GM12801 (cell line): Measurements from ENCODE around the gene SHLD2.

Source experiments
- TF ChIP-seq, protein P1 (sequence below): IDR thresholded peaks from one replicate; pipeline ENCODE4 v1.5.1; 2011; ENCODE audit warnings: control low read depth; ENCODE audit not compliant: insufficient read length; ENCODE audit errors: extremely low read depth

SHLD2 gene

GRCh38 chr10:87059401-87059800 lies 35.6 kb upstream of the SHLD2 start:
- TF ChIP-seq, protein P1, sequence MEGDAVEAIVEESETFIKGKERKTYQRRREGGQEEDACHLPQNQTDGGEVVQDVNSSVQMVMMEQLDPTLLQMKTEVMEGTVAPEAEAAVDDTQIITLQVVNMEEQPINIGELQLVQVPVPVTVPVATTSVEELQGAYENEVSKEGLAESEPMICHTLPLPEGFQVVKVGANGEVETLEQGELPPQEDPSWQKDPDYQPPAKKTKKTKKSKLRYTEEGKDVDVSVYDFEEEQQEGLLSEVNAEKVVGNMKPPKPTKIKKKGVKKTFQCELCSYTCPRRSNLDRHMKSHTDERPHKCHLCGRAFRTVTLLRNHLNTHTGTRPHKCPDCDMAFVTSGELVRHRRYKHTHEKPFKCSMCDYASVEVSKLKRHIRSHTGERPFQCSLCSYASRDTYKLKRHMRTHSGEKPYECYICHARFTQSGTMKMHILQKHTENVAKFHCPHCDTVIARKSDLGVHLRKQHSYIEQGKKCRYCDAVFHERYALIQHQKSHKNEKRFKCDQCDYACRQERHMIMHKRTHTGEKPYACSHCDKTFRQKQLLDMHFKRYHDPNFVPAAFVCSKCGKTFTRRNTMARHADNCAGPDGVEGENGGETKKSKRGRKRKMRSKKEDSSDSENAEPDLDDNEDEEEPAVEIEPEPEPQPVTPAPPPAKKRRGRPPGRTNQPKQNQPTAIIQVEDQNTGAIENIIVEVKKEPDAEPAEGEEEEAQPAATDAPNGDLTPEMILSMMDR = no peak

DNA sequence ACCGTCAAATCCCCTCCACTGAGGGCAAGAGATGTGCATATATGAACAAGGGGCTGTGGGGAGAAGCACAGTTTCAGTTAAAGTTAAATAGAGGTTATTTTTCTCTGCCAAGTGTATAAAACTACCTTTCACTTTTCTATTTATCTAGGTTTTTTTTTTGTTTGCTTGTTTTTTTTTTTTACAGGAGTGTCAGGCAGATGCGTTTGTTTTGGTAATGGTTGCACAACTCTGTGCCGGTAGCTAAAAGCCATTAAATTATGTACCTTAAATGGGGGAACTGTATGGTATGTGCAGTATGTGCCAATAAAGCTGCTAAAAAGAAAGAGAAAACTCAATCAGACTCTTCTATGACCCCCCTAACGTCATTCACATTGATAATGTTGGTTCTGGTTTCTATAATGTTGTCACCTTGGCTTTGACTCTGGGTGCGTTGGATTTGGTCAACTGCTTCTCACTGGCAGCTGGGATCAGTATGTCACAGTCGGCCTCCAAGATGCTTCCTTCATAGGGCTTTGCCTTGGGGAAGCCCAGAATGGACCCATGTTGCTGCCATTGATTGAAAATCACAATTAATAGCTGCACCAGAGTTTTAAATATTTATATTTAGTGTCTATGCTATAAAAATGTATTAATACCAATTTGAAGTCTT lies 34.6 kb upstream of the SHLD2 start:
- TF ChIP-seq, protein P1 = no peak

GRCh38 chr10:87064651-87065050 lies 30.4 kb upstream of the SHLD2 start:
- TF ChIP-seq, protein P1 = no peak

DNA sequence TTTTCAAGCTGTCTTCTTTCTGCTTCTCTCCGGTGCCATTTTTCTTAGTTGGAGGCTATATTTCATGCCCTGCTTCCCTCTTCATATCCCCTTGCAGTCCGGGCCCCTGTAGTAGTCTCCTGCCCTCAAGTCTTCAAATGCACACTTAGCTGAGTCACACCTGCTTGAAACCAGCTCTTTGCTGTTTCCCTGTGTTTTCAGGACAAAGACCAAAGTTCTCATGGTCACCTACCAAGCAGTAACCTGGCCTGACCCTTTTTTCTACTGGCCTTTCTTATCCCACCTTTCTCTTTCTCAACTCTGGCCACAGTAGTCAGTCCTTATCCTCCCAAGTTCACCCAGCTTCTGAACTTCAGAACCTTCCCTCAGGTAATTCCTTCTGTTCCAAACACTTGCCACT lies 28.8 kb upstream of the SHLD2 start:
- TF ChIP-seq, protein P1 = no peak

GRCh38 chr10:87066865-87067264 lies 28.1 kb upstream of the SHLD2 start:
- TF ChIP-seq, protein P1 = no peak

DNA sequence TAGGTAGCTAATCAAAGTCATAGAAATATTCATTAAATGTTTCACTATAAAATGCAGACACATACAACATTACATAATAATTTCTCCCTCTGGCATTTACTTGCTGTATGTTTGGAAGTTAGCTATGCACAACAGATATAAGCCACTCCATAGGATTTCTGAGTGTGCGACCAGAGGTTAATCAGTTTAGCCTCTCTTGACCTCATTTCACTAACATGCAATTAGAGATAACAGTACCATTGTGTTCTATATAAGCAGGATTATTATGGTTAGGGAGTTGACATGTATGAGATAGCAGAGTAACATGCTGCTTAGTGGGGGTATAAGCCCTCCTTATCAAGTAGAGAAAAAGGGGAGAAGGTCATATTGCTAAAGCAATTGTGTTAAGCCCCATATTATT lies 26.7 kb upstream of the SHLD2 start:
- TF ChIP-seq, protein P1 = no peak

GRCh38 chr10:87072449-87072848 lies 22.6 kb upstream of the SHLD2 start:
- TF ChIP-seq, protein P1 = no peak
